B cell (primary cell): ENCODE measurements around the gene SPTY2D1. TPM values are rescaled to one million over a fixed set of nuclear protein-coding genes. Genes with fewer than 3 reads are reported as not detected.
"Not testable (repeated sequence)": the region's sequence is repeated elsewhere in the genome, so short reads cannot be mapped to it uniquely, and the experiment has no call there.

Source experiments
- ATAC-seq: fragments of 200-7000 bp; cut with Tn5 transposase; one replicate; pipeline ENCODE4 v1.10.0; 2021; ENCODE audit warnings: low read depth, mild to moderate bottlenecking, moderate number of reproducible peaks, moderate library complexity
- CTCF ChIA-PET: fragments of 350-600 bp; sonication (Branson Sonifier 250); formaldehyde crosslinking; loops from one replicate; lab custom pipeline; 2021; ENCODE audit warnings: antibody characterized with exemption, inconsistent platforms; lab: Charles Lee
- POLR2A ChIA-PET: fragments of 350-600 bp; sonication (Branson Sonifier 250); formaldehyde crosslinking; loops from one replicate; lab custom pipeline; 2021; ENCODE audit warnings: antibody characterized with exemption; lab: Charles Lee
- DNase-seq: peaks from one replicate; pipeline ENCODE4 v3.0.0; 2013
- H2AFZ ChIP-seq: 2 replicates; pipeline ENCODE4 v1.6.1; 2012; ENCODE audit warnings: mild to moderate bottlenecking, low read depth, low read length; ENCODE audit not compliant: insufficient read depth, poor library complexity, severe bottlenecking
- H3K27ac ChIP-seq, 2 donors: 1 replicate in 1 of 2; 2 replicates in 1 of 2; pipeline ENCODE4 v1.5.1; 2012 to 2013; ENCODE audit warnings: low read length in 2 of 2, mild to moderate bottlenecking in 2 of 2, moderate library complexity in 1 of 2
- H3K27me3 ChIP-seq, 4 experiments: fragments of 200-600 bp in 1 of 4; sonication (generic) in 1 of 4; replicated peaks in 1 of 4; 1 replicate in 2 of 4; 2 replicates in 2 of 4; pipeline versions ENCODE4 v1.6.1 to v1.7.0; 2013 to 2016; ENCODE audit warnings: low read length in 3 of 4, mild to moderate bottlenecking in 2 of 4, mixed read lengths in 1 of 4, moderate library complexity in 1 of 4; ENCODE audit not compliant: insufficient read depth in 4 of 4, control insufficient read depth in 3 of 4; ENCODE audit errors: control extremely low read depth in 1 of 4
- H3K36me3 ChIP-seq, 2 experiments: replicated peaks in 1 of 2; 1 replicate in 1 of 2; 2 replicates in 1 of 2; pipeline versions ENCODE4 v1.6.1 to v1.7.1; 2013; ENCODE audit warnings: low read length in 1 of 2; ENCODE audit not compliant: insufficient read depth in 2 of 2, control insufficient read depth in 1 of 2; ENCODE audit errors: control extremely low read depth in 1 of 2, extremely low read depth in 1 of 2
- H3K4me1 ChIP-seq, 2 donors: fragments of 200-600 bp in 1 of 2; sonication (generic) in 1 of 2; 1 replicate in 1 of 2; 2 replicates in 1 of 2; pipeline versions ENCODE4 v1.5.1 to v1.6.1; 2013 to 2017; ENCODE audit warnings: low read length in 2 of 2; ENCODE audit not compliant: control insufficient read depth in 2 of 2, insufficient read depth in 2 of 2
- H3K4me2 ChIP-seq: replicated peaks from 2 replicates; pipeline ENCODE3; 2012; ENCODE audit warnings: mild to moderate bottlenecking, low read depth, low read length; ENCODE audit not compliant: poor library complexity, severe bottlenecking
- H3K4me3 ChIP-seq, 5 experiments: fragments of 200-600 bp in 1 of 5; sonication (generic) in 1 of 5; 1 replicate in 3 of 5; 2 replicates in 2 of 5; pipeline versions ENCODE4 v1.5.1 to v1.7.0; 2011 to 2016; ENCODE audit warnings: low read length in 4 of 5, mild to moderate bottlenecking in 4 of 5, low read depth in 2 of 5, control low read depth in 1 of 5, moderate library complexity in 1 of 5; ENCODE audit not compliant: insufficient read depth in 1 of 5; ENCODE audit errors: control extremely low read depth in 1 of 5, extremely low read depth in 1 of 5
- H3K79me2 ChIP-seq: fragments of 200-600 bp; sonication (generic); one replicate; pipeline ENCODE4 v1.6.0; 2016; ENCODE audit warnings: low read length; ENCODE audit not compliant: control insufficient read depth, insufficient read depth
- H3K9ac ChIP-seq: fragments of 200-600 bp; sonication (generic); 2 replicates; pipeline ENCODE4 v1.6.1; 2017; ENCODE audit warnings: mild to moderate bottlenecking, low read length, moderate library complexity
- H3K9me3 ChIP-seq, 3 donors: one replicate each; pipeline versions ENCODE4 v1.6.1 to v1.7.1; 2013; ENCODE audit warnings: low read length in 2 of 3; ENCODE audit not compliant: control insufficient read depth in 2 of 3, insufficient read depth in 1 of 3; ENCODE audit errors: control extremely low read depth in 1 of 3
- H4K20me1 ChIP-seq: 2 replicates; pipeline ENCODE4 v1.6.0; 2012; ENCODE audit warnings: mild to moderate bottlenecking, low read length; ENCODE audit not compliant: insufficient read depth, control insufficient read depth, poor library complexity, severe bottlenecking
- H3K27ac Mint-ChIP-seq: one replicate; pipeline ENCODE4 v1.8.0; 2021; ENCODE audit warnings: mixed read lengths
- H3K27me3 Mint-ChIP-seq: one replicate; pipeline ENCODE4 v1.8.0; 2021; ENCODE audit warnings: mixed read lengths
- H3K4me1 Mint-ChIP-seq: one replicate; pipeline ENCODE4 v1.8.0; 2021; ENCODE audit warnings: mixed read lengths
- H3K4me3 Mint-ChIP-seq: one replicate; pipeline ENCODE4 v1.8.0; 2021; ENCODE audit warnings: mixed read lengths
- H3K9me3 Mint-ChIP-seq: one replicate; pipeline ENCODE4 v1.8.0; 2022; ENCODE audit warnings: mixed read lengths; ENCODE audit not compliant: insufficient read depth
- EZH2 ChIP-seq: IDR thresholded peaks from 2 replicates; pipeline ENCODE4 v1.6.1; 2012; ENCODE audit warnings: borderline replicate concordance, low read depth, mild to moderate bottlenecking, moderate library complexity, low read length; ENCODE audit not compliant: insufficient read depth, poor library complexity, severe bottlenecking
- WGBS: methylation state at CpG from one replicate; pipeline ENCODE4 v1.1.5; 2013; ENCODE audit warnings: missing lambda C conversion rate; ENCODE audit not compliant: insufficient coverage; 5-methylcytosine and 5-hydroxymethylcytosine counted together
- intact Hi-C: fragments of 100-400 bp; cut with micrococcal nuclease; formaldehyde crosslinking; loops from one replicate; pipeline ENCODE4 v1.10.0; 2022
- polyA plus RNA-seq: library from polyadenylated mRNA; depleted of rRNA; stranded (reverse); fragments of >200 nt; gene quantifications from 2 replicates; pipeline ENCODE4 v1.2.3, GENCODE V29; 2012
- total RNA-seq, 2 donors: library from RNA; stranded (reverse); fragments of 120-200 nt in 1 of 2; gene quantifications; 1 replicate in 1 of 2; 2 replicates in 1 of 2; pipeline versions ENCODE4 v1.2.3 to v1.2.4, GENCODE V29; 2013 to 2022
- TF ChIP-seq, protein P1 (sequence below): fragments of 200-600 bp; IDR thresholded peaks from one replicate; pipeline ENCODE4 v1.8.0; 2022; ENCODE audit warnings: antibody characterized with exemption, mild to moderate bottlenecking

The SPTY2D1 gene
- total and polyA plus RNA-seq, 2 donors (not counting 1 experiment from before 2014, with no cell fraction given): 4.7 to 17.8 TPM

- WGBS: 80% methylated on average over 1 of the region's 2 CpGs
- Histone ChIP-seq H3K4me2 (no peak overlapping the region), H4K20me1 (no peaks in the 10 kb centered on the region), H3K9me3 (no peaks in the 10 kb centered on the region), H3K4me1 (no peaks in the 10 kb centered on the region), H3K79me2 (no peaks in the 10 kb centered on the region), H3K27ac (no peak overlapping the region), H3K27me3 (no peaks in the 10 kb centered on the region), H3K36me3 (no peaks in the 10 kb centered on the region), H3K4me3 (no peak overlapping the region), H3K9ac (no peak overlapping the region), H2AFZ (no peak overlapping the region)
- DNase-seq (no peak), ATAC-seq (no peak)
- Mint-ChIP-seq H3K4me1 (peaks cover 2% of the 10 kb centered on the region), H3K9me3 (no peaks in the 10 kb centered on the region), H3K27me3 (peaks cover 29% of the 10 kb centered on the region), H3K4me3 (no peak overlapping the region), H3K27ac (no peak overlapping the region)
- ChIA-PET POLR2A (no interaction called here), CTCF (no interaction called here)
- intact Hi-C loops: no loop called here
- TF ChIP-seq, protein P1, sequence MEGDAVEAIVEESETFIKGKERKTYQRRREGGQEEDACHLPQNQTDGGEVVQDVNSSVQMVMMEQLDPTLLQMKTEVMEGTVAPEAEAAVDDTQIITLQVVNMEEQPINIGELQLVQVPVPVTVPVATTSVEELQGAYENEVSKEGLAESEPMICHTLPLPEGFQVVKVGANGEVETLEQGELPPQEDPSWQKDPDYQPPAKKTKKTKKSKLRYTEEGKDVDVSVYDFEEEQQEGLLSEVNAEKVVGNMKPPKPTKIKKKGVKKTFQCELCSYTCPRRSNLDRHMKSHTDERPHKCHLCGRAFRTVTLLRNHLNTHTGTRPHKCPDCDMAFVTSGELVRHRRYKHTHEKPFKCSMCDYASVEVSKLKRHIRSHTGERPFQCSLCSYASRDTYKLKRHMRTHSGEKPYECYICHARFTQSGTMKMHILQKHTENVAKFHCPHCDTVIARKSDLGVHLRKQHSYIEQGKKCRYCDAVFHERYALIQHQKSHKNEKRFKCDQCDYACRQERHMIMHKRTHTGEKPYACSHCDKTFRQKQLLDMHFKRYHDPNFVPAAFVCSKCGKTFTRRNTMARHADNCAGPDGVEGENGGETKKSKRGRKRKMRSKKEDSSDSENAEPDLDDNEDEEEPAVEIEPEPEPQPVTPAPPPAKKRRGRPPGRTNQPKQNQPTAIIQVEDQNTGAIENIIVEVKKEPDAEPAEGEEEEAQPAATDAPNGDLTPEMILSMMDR: no peak
- no peak for TF ChIP-seq EZH2
Measured at GRCh38 chr11:18669219-18669596, 35.1 kb upstream of the SPTY2D1 start.

- Mint-ChIP-seq H3K4me1 (peaks cover 2% of the 10 kb centered on the region), H3K9me3 (no peaks in the 10 kb centered on the region), H3K27me3 (peaks cover 29% of the 10 kb centered on the region), H3K4me3 (no peak overlapping the region), H3K27ac (no peak overlapping the region)
- H3K9me3 ChIP-seq: no peaks in the 10 kb centered on the region
- DNase-seq (no peak), ATAC-seq (no peak)
- H3K79me2 ChIP-seq: no peaks in the 10 kb centered on the region
- no peak for TF ChIP-seq EZH2
- TF ChIP-seq, protein P1: no peak
- intact Hi-C loops: no loop called here
- CTCF ChIA-PET: interaction anchor here (1.8 kb wide), 1 partner anchor 64 kb away, joined by 5 read pairs; no protein-coding TSS in a partner anchor
- H3K36me3 ChIP-seq: no peaks in the 10 kb centered on the region
- no peak overlapping the region for H3K4me2 ChIP-seq
- no peak overlapping the region for H3K4me3 ChIP-seq
- no peak overlapping the region for H2AFZ ChIP-seq
- H3K9ac ChIP-seq: no peak overlapping the region
- POLR2A ChIA-PET: no interaction called here
- no peaks in the 10 kb centered on the region for H4K20me1 ChIP-seq
- H3K4me1 ChIP-seq: no peaks in the 10 kb centered on the region
- H3K27me3 ChIP-seq: no peaks in the 10 kb centered on the region
- H3K27ac ChIP-seq: no peak overlapping the region
- WGBS: 100% methylated on average over 3 of the region's 4 CpGs
Measured at GRCh38 chr11:18668131-18668530, 34.0 kb upstream of the SPTY2D1 start.

DNA sequence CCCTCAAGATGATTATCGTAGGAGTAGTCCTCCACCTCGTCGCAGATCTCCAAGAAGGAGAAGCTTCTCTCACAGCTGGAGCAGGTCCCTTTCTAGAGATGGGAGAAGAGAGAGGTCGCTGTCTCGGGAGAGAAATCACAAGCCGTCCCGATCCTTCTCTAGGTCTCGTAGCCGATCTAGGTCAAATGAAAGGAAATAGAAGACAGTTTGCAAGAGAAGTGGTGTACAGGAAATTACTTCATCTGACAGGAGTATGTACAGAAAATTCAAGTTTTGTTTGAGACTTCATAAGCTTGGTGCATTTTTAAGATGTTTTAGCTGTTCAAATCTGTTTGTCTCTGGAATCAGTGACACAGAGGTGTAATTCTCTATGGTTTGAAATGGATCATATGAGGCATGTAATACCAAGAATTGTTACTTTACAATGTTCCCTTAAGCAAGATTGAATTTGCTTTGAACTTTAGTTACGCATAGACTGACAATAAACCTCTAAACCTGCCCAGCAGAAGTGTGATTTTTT lies 31.3 kb upstream of the SPTY2D1 start:
- H3K9me3 ChIP-seq, H3K9ac ChIP-seq, H2AFZ ChIP-seq, H3K4me3 ChIP-seq, H3K4me1 ChIP-seq, H3K36me3 ChIP-seq, H3K27ac ChIP-seq, H3K79me2 ChIP-seq, H4K20me1 ChIP-seq, DNase-seq, POLR2A ChIA-PET, H3K4me2 ChIP-seq, intact Hi-C loops, H3K4me1 Mint-ChIP-seq, H3K27ac Mint-ChIP-seq, ATAC-seq, H3K9me3 Mint-ChIP-seq, CTCF ChIA-PET, H3K27me3 ChIP-seq, H3K4me3 Mint-ChIP-seq: not testable (repeated sequence)
- peaks cover 37% of the 10 kb centered on the region for H3K27me3 Mint-ChIP-seq
- no CpG with 5 or more reads among the region's 10 CpGs for WGBS
